Smooth muscle cell (in vitro differentiated cells): ENCODE measurements around the gene TAS1R2. TPM values are rescaled to one million over a fixed set of nuclear protein-coding genes. Genes with fewer than 3 reads are reported as not detected.
"Not testable (repeated sequence)": the region's sequence is repeated elsewhere in the genome, so short reads cannot be mapped to it uniquely, and the experiment has no call there.

Source experiments
- DNase-seq: peaks from one replicate; lab custom pipeline; 2025; ENCODE audit not compliant: unreplicated experiment; lab: John Stamatoyannopoulos, UW
- H2AFZ ChIP-seq: fragments of 200-600 bp; sonication (generic); 2 replicates; pipeline ENCODE4 v1.6.0; 2016; ENCODE audit warnings: antibody characterized with exemption, low read depth, mild to moderate bottlenecking
- H3F3A ChIP-seq: fragments of 200-600 bp; sonication (generic); 2 replicates; pipeline ENCODE4 v1.6.0; 2017; ENCODE audit warnings: antibody characterized with exemption, low read depth
- H3K27ac ChIP-seq: fragments of 200-600 bp; sonication (generic); 2 replicates; pipeline ENCODE4 v1.5.1; 2016; ENCODE audit warnings: low read depth, mild to moderate bottlenecking
- H3K27me3 ChIP-seq: fragments of 200-600 bp; sonication (generic); 2 replicates; pipeline ENCODE4 v1.6.1; 2016; ENCODE audit warnings: low read depth, mild to moderate bottlenecking
- H3K36me3 ChIP-seq: fragments of 200-600 bp; sonication (generic); 2 replicates; pipeline ENCODE4 v1.5.1; 2016; ENCODE audit warnings: low read depth
- H3K4me1 ChIP-seq: fragments of 200-600 bp; sonication (generic); 2 replicates; pipeline ENCODE4 v1.5.1; 2016; ENCODE audit warnings: low read depth
- H3K4me2 ChIP-seq: fragments of 200-600 bp; sonication (generic); 2 replicates; pipeline ENCODE4 v1.6.0; 2016; ENCODE audit warnings: mild to moderate bottlenecking
- H3K4me3 ChIP-seq: fragments of 200-600 bp; sonication (generic); 2 replicates; pipeline ENCODE4 v1.5.1; 2016; ENCODE audit warnings: mild to moderate bottlenecking
- H3K79me2 ChIP-seq: fragments of 200-600 bp; sonication (generic); 2 replicates; pipeline ENCODE4 v1.6.0; 2016; ENCODE audit warnings: low read depth, mild to moderate bottlenecking
- H3K9ac ChIP-seq: fragments of 200-600 bp; sonication (generic); 2 replicates; pipeline ENCODE4 v1.6.0; 2016; ENCODE audit warnings: low read depth
- H3K9me3 ChIP-seq: fragments of 200-600 bp; sonication (generic); replicated peaks from 2 replicates; pipeline ENCODE4 v1.5.1; 2016; ENCODE audit warnings: low read depth
- H4K20me1 ChIP-seq: fragments of 200-600 bp; sonication (generic); 2 replicates; pipeline ENCODE4 v1.6.0; 2016; ENCODE audit warnings: low read depth
- CTCF ChIP-seq: fragments of 200-600 bp; sonication (generic); IDR thresholded peaks from 2 replicates; pipeline ENCODE4 v1.5.1; 2017; ENCODE audit warnings: borderline replicate concordance, mild to moderate bottlenecking, antibody characterized with exemption; ENCODE audit not compliant: insufficient read depth, poor library complexity, severe bottlenecking
- WGBS: methylation state at CpG from one replicate; pipeline ENCODE4 v1.1.7; 2016; ENCODE audit warnings: low lambda C conversion rate; 5-methylcytosine and 5-hydroxymethylcytosine counted together
- polyA plus RNA-seq: library from polyadenylated mRNA; unstranded; fragments of >200 nt; fragmentation: Nextera tagmentation; extraction: Ambion mirVana; gene quantifications from 2 replicates; pipeline ENCODE4 v1.2.1, GENCODE V29; 2016
- total RNA-seq: library from RNA; depleted of rRNA; stranded (reverse); fragments of >200 nt; gene quantifications from 2 replicates; pipeline ENCODE4 v1.2.3, GENCODE V29; 2014

Gene TAS1R2
- total and polyA plus RNA-seq, 2 experiments from 2014 or later = not detected

- 89% methylated on average over 6 of the region's 6 CpGs for WGBS
- no peaks in the 10 kb centered on the region for H3K79me2 ChIP-seq
- H3K9me3 ChIP-seq = no peaks in the 10 kb centered on the region
- DNase-seq = no peak
- no peak overlapping the region for H3K9ac ChIP-seq
- no peaks in the 10 kb centered on the region for H4K20me1 ChIP-seq
- H3K4me3 ChIP-seq = no peak overlapping the region
- H3K4me1 ChIP-seq = no peaks in the 10 kb centered on the region
- peaks cover 40% of the 10 kb centered on the region for H3K27me3 ChIP-seq
- H2AFZ ChIP-seq = no peak overlapping the region
- no peak overlapping the region for H3K27ac ChIP-seq
- TF ChIP-seq CTCF = no peak
- no peaks in the 10 kb centered on the region for H3F3A ChIP-seq
- no peak overlapping the region for H3K4me2 ChIP-seq
- H3K36me3 ChIP-seq = no peaks in the 10 kb centered on the region
Measured at GRCh38 chr1:18855573-18855972, 3.9 kb downstream of the TAS1R2 start.

GRCh38 chr1:18854331-18855025 is 5.0 kb downstream of the TAS1R2 start:
- H3K4me3 ChIP-seq = no peak overlapping the region
- peaks cover 40% of the 10 kb centered on the region for H3K27me3 ChIP-seq
- H4K20me1 ChIP-seq = no peaks in the 10 kb centered on the region
- H3F3A ChIP-seq = no peaks in the 10 kb centered on the region
- no peak overlapping the region for H3K4me2 ChIP-seq
- H3K9ac ChIP-seq = no peak overlapping the region
- no peak for TF ChIP-seq CTCF
- no peak overlapping the region for H2AFZ ChIP-seq
- no peaks in the 10 kb centered on the region for H3K79me2 ChIP-seq
- DNase-seq = no peak
- WGBS = 91% methylated on average over 49 of the region's 49 CpGs
- no peaks in the 10 kb centered on the region for H3K9me3 ChIP-seq
- H3K4me1 ChIP-seq = no peaks in the 10 kb centered on the region
- H3K36me3 ChIP-seq = no peaks in the 10 kb centered on the region
- no peak overlapping the region for H3K27ac ChIP-seq

- H3K36me3 ChIP-seq = no peaks in the 10 kb centered on the region
- H3K4me2 ChIP-seq = no peak overlapping the region
- H3K9ac ChIP-seq = no peak overlapping the region
- no peak for DNase-seq
- no peak overlapping the region for H2AFZ ChIP-seq
- no peaks in the 10 kb centered on the region for H3K9me3 ChIP-seq
- peaks cover 40% of the 10 kb centered on the region for H3K27me3 ChIP-seq
- WGBS = 58% methylated on average over 5 of the region's 6 CpGs
- no peaks in the 10 kb centered on the region for H3K79me2 ChIP-seq
- no peaks in the 10 kb centered on the region for H3F3A ChIP-seq
- H3K27ac ChIP-seq = no peak overlapping the region
- no peaks in the 10 kb centered on the region for H4K20me1 ChIP-seq
- no peaks in the 10 kb centered on the region for H3K4me1 ChIP-seq
- TF ChIP-seq CTCF = no peak
- no peak overlapping the region for H3K4me3 ChIP-seq
Measured at GRCh38 chr1:18852501-18852900, 7.0 kb downstream of the TAS1R2 start.

GRCh38 chr1:18849261-18849711 is 10.2 kb downstream of the TAS1R2 start:
- H3K9ac ChIP-seq = no peak overlapping the region
- no peak overlapping the region for H2AFZ ChIP-seq
- H3K79me2 ChIP-seq = no peaks in the 10 kb centered on the region
- H3K27ac ChIP-seq = no peak overlapping the region
- no peaks in the 10 kb centered on the region for H3K4me1 ChIP-seq
- peaks cover 32% of the 10 kb centered on the region for H3K27me3 ChIP-seq
- H4K20me1 ChIP-seq = no peaks in the 10 kb centered on the region
- no peaks in the 10 kb centered on the region for H3F3A ChIP-seq
- no peaks in the 10 kb centered on the region for H3K9me3 ChIP-seq
- DNase-seq = no peak
- TF ChIP-seq CTCF = no peak
- 83% methylated on average over 11 of the region's 11 CpGs for WGBS
- H3K4me3 ChIP-seq = no peak overlapping the region
- no peak overlapping the region for H3K4me2 ChIP-seq
- H3K36me3 ChIP-seq = no peaks in the 10 kb centered on the region

- WGBS = 94% methylated on average over 2 of the region's 2 CpGs
- H3K27me3 ChIP-seq = peaks cover 21% of the 10 kb centered on the region
- H3K9me3 ChIP-seq, H3K4me1 ChIP-seq, H4K20me1 ChIP-seq, H3K27ac ChIP-seq, H3F3A ChIP-seq, H3K4me3 ChIP-seq, H3K9ac ChIP-seq, H3K36me3 ChIP-seq, H2AFZ ChIP-seq, H3K4me2 ChIP-seq, H3K79me2 ChIP-seq, DNase-seq: not testable (repeated sequence)
Measured at GRCh38 chr1:18847723-18848122, 11.7 kb downstream of the TAS1R2 start.
